SK-N-MC (cell line): Measurements from ENCODE around the gene FAM151A.
A peak's percentile ranks its signal among the peaks of the same experiment; 100 is the strongest.

Source experiments
- DNase-seq: peaks from one replicate; pipeline ENCODE4 v3.0.0-alpha.2; 2011; ENCODE audit warnings: low read depth, low spot score
- H3K27ac ChIP-seq: fragments of 200-600 bp; sonication (generic); 2 replicates; pipeline ENCODE4 v1.5.1; 2016; ENCODE audit warnings: mixed run types
- H3K36me3 ChIP-seq: fragments of 200-600 bp; sonication (generic); 2 replicates; pipeline ENCODE4 v1.6.1; 2017; ENCODE audit warnings: antibody characterized with exemption, low read length, mixed read lengths; ENCODE audit not compliant: insufficient read depth
- H3K4me3 ChIP-seq: fragments of 200-600 bp; sonication (generic); 2 replicates; pipeline ENCODE4 v1.5.1; 2016
- H3K9ac ChIP-seq: fragments of 200-600 bp; sonication (generic); 2 replicates; pipeline ENCODE4 v1.8.0; 2017; ENCODE audit warnings: mixed run types, mixed read lengths; ENCODE audit not compliant: insufficient read length
- H3K9me3 ChIP-seq: fragments of 200-600 bp; sonication (generic); 2 replicates; pipeline ENCODE4 v1.6.1; 2017; ENCODE audit warnings: low read depth, mild to moderate bottlenecking, antibody characterized with exemption, low read length, moderate library complexity, mixed read lengths
- EZH2 ChIP-seq: fragments of 200-600 bp; sonication (generic); IDR thresholded peaks from one replicate; pipeline ENCODE4 v1.6.1; 2017; ENCODE audit warnings: antibody characterized with exemption
- FOXP2 ChIP-seq: optimal IDR thresholded peaks from 2 replicates; pipeline ENCODE3; 2011; ENCODE audit warnings: mild to moderate bottlenecking, moderate library complexity; ENCODE audit not compliant: insufficient read depth; ENCODE audit errors: extremely low read length, control extremely low read depth
- POLR2AphosphoS5 ChIP-seq: IDR thresholded peaks from 2 replicates; pipeline ENCODE4 v1.6.1; 2012; ENCODE audit warnings: mild to moderate bottlenecking, low read depth, low read length, borderline replicate concordance

The FAM151A gene

DNA sequence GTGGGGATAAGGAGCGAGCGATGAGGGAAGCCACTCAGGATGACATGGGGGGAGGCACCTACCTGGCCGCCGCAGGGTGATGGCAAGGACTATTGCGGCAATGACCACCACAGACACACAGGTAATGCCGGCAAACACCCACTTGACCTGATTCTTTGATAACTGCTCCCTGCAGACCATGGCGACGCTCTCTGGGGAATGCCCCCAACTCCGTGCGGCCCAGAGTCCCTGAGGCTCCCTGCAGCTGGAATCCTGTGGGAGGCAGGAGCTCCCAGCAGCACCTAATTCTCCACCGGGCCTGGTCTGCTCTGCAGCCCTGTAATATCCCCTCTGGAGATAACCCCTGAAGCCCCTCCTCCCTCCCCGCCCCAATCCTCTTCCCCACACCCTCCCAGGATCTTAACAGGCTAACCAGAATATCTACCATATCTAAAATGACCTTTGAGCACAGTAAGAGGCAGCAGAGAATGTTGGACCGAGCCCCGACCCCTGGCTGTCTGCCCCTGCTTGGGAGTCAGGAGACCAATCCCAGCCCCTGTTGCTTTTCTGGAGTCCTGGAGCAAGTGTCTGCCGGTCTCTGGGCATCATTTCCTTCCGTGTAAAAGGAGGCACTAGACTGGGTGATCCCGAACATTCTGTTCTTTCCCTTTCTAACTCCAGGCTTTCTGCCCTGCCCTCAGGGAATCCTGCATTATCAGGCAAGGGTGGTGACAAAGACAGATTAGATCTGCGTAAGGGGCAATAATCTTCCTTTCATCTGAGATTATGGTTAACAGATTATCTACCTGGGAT lies at the start of gene FAM151A:
Gene FAM151A, minus strand, starts transcription at position 310 of the 792 bp plus-strand sequence. Its CDS starts 130 bp downstream, at position 180.
- Histone ChIP-seq H3K9me3 (no peaks in the 10 kb centered on the region), H3K9ac (no peak within 1 kb of the TSS), H3K36me3 (no peaks in the 10 kb centered on the region), H3K27ac (no peak within 1 kb of the TSS), H3K4me3 (no peak within 1 kb of the TSS)
- no peak for TF ChIP-seq FOXP2
- TF ChIP-seq POLR2AphosphoS5: no peak
- no peak for TF ChIP-seq EZH2
- no peak for DNase-seq

DNA sequence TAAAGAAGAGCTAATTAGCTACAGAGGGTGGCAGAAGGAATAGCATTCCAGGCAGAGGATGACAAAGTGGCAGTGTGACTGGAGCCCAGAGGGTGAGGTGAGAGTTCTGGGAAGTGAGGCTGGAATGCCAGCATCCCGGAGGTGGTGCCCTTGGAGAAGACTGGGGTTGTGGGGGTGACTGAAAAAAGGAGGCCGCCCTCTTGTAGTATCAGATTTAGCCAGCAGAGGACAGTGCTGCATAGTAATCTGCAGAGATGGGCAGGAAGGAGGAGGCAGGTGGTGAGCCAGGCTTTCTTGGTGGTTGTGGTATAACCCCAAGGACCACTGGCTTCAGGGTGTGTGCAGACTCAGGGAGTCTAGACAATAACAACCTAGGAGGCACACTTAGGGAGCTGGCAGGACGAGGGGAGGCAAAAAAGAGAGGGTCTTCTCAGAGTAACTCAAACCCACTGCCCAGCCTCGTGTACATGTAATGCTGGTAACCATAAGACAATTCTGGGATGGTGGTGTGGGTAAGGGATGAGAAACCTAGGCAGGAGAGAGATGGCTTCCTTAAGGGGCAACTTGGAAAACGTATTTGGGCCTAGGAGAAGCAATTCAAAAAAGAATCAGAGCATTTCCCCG lies 48.8 kb upstream of the FAM151A start:
- Histone ChIP-seq H3K27ac (no peak overlapping the region), H3K9ac (no peak overlapping the region), H3K36me3 (no peaks in the 10 kb centered on the region), H3K4me3 (no peak overlapping the region), H3K9me3 (no peaks in the 10 kb centered on the region)
- TF ChIP-seq FOXP2 (no peak), POLR2AphosphoS5 (no peak)
- peak; percentile 20 for DNase-seq

DNA sequence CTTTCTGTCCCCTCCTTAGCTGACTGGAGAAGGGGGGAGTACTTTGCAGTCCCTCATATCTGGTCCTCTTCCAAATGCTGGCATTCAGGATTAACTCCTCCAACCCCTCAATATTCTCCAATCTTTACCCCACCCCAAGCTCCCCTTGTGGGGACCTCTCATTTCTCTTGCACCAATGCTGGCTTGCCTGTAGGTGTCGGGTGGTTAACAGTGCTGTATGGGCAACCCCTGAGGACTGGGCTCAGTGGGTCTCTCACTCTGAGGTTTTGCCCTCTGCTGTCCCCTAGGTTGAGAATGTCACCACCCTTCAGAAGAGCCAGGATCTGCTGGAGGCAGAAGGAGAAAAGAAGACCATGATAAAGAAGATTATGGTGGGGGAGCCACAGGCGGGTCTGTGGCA lies 45.2 kb upstream of the FAM151A start:
- Histone ChIP-seq H3K9me3 (no peaks in the 10 kb centered on the region), H3K9ac (no peak overlapping the region), H3K27ac (no peak overlapping the region), H3K4me3 (no peak overlapping the region), H3K36me3 (no peaks in the 10 kb centered on the region)
- TF ChIP-seq FOXP2 (no peak), POLR2AphosphoS5 (no peak), EZH2 (no peak)
- DNase-seq: no peak

DNA sequence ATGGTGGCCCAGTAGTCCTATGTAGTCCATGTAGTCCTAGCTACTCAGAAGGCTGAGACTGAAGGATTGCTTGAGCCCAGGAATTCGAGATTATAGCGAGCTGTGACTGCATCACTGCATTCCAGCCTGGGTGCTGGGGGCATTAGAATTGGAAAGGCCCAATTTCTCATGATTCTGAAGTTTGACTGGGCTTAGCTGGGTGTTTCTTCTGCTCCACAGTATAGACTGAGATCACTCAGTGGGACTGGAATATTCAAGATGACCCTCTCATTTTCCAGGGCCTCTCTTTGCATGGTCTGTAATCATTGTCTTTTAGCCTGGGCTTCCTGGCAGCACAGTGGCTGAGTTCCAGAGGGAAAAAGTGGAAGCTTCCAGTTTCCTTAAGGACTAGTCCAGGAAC lies 44.5 kb upstream of the FAM151A start:
- Histone ChIP-seq H3K9ac (no peak overlapping the region), H3K9me3 (no peaks in the 10 kb centered on the region), H3K27ac (no peak overlapping the region), H3K4me3 (no peak overlapping the region), H3K36me3 (no peaks in the 10 kb centered on the region)
- no peak for DNase-seq
- no peak for TF ChIP-seq POLR2AphosphoS5
- no peak for TF ChIP-seq FOXP2
- TF ChIP-seq EZH2: no peak

DNA sequence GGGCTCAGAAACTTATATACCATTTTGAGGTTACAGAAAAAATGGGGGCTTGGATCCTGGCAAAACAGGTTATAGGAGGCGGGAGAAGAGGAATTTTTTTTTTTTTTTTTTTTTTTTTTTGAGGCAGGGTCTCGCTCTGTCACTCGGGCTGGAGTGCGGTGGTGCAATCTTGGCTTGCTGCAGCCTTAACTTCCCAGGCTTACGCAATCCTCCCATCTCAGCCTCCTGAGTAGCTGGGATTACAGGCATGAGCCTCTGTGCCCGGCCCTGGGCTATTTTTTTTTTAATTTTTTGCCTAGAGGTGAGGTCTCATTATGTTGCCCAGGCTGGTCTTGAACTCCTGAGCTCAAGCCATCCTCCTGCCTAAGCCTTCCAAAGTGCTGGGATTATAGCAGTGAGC lies 43.0 kb upstream of the FAM151A start:
- Histone ChIP-seq H3K4me3 (no peak overlapping the region), H3K36me3 (no peaks in the 10 kb centered on the region), H3K9ac (no peak overlapping the region), H3K9me3 (no peaks in the 10 kb centered on the region), H3K27ac (no peak overlapping the region)
- TF ChIP-seq POLR2AphosphoS5 (no peak), EZH2 (no peak), FOXP2 (no peak)
- no peak for DNase-seq

DNA sequence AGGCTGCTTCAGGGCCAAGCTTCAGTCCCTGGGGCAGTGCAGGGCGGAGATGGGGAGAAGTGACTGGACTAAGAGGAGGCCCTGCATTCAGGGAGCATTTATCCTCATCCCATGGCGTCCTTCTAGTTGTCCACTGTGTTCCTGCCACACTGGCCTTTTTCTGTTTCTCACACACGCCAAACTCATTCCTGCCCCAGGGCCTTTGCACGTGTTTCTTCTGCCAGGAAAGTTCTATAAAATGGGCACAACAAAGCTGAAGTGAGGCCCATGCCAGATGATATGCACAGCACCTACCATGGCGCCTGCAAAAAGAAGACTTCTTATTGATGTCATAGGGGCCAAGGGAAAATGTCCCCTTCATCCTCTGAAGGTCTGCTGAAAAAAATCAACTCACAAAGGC lies 42.5 kb upstream of the FAM151A start:
- Histone ChIP-seq H3K9ac (no peak overlapping the region), H3K4me3 (no peak overlapping the region), H3K36me3 (no peaks in the 10 kb centered on the region), H3K27ac (no peak overlapping the region), H3K9me3 (no peaks in the 10 kb centered on the region)
- TF ChIP-seq EZH2 (no peak), FOXP2 (no peak), POLR2AphosphoS5 (no peak)
- DNase-seq: no peak

DNA sequence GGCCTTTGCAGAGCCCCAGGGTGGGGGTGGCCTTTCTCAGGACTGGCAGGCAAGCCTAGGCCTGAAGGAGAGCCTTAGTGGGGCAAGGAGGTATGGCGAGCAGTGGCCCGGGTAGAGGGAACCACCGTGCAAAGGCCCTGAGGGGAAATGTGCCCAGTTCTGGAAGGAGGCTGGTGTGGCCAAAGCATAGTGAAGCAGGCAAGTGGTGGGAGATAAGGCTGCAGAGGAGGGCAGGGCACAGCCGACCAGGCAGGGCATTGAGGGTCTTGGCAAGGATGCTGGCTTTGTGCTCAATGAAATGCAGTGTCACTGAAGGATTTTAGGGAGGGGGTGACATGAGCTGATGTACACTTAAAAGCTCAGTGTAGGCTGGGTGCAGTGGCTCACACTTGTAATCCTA lies 41.0 kb upstream of the FAM151A start:
- Histone ChIP-seq H3K9me3 (no peaks in the 10 kb centered on the region), H3K36me3 (no peaks in the 10 kb centered on the region), H3K27ac (no peak overlapping the region), H3K4me3 (no peak overlapping the region), H3K9ac (no peak overlapping the region)
- no peak for DNase-seq
- TF ChIP-seq POLR2AphosphoS5 (no peak), FOXP2 (no peak), EZH2 (no peak)

DNA sequence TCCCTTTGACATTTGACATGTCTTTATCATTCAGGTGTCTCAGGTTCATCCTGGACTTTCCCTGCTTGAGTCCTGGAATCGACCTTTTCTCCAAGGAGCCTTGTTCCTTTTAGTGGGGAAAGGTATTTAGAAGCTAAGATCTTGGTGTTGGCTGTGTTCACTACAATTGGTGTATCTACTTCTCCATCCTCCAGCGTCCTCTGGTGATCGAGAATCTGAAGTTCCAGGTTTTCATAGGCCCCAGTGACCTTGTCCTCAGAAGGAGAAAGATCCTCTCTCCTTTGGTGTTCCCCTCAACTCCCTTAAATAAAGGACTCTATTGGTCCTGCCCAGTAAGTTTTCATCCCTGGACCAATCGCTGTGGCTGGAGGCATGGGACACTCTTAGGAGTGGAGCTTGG lies 40.4 kb upstream of the FAM151A start:
- Histone ChIP-seq H3K27ac (no peak overlapping the region), H3K9me3 (no peaks in the 10 kb centered on the region), H3K9ac (no peak overlapping the region), H3K36me3 (no peaks in the 10 kb centered on the region), H3K4me3 (no peak overlapping the region)
- no peak for DNase-seq
- TF ChIP-seq FOXP2: no peak
- no peak for TF ChIP-seq EZH2
- TF ChIP-seq POLR2AphosphoS5: no peak
